ENCODE results near the gene PALM3.

PALM3 gene

GRCh38 chr19:14088634-14089411 is 26.9 kb upstream of the PALM3 start:
- no peak for DNase-seq

- DNase-seq = no peak
Observed at GRCh38 chr19:14086098-14086497, 24.2 kb upstream of the PALM3 start.

GRCh38 chr19:14085309-14085995 is 23.6 kb upstream of the PALM3 start, which contains the start of gene C19orf67:
C19orf67 (minus strand) TSS chr19:14085783; CDS start chr19:14085627, 156 bp downstream.
- DNase-seq = no peak

- no peak for DNase-seq
Observed at GRCh38 chr19:14082675-14082960, 20.7 kb upstream of the PALM3 start.

GRCh38 chr19:14081797-14082674 is 20.2 kb upstream of the PALM3 start:
- DNase-seq = peak; percentile 38 to 46

- DNase-seq = peak; percentile 99
Observed at GRCh38 chr19:14080887-14081796, 19.3 kb upstream of the PALM3 start.

- DNase-seq = no peak
Observed at GRCh38 chr19:14078411-14078810, 16.5 kb upstream of the PALM3 start.

- peak; percentile 59 to 66 for DNase-seq
Observed at GRCh38 chr19:14073925-14074838, 12.3 kb upstream of the PALM3 start.

- DNase-seq = peak; percentile 75 to 77
Observed at GRCh38 chr19:14073261-14073924, 11.5 kb upstream of the PALM3 start.

GRCh38 chr19:14072535-14073260 is 10.8 kb upstream of the PALM3 start, which contains the start of gene MISP3:
MISP3 (plus strand) TSS chr19:14072786; CDS start chr19:14073310, 524 bp downstream.
- peak; percentile 66 to 72 for DNase-seq

GRCh38 chr19:14070268-14071050 is 8.6 kb upstream of the PALM3 start:
- DNase-seq = no peak

- DNase-seq = no peak
Observed at GRCh38 chr19:14066134-14066533, 4.3 kb upstream of the PALM3 start.

- no peak for DNase-seq
Observed at GRCh38 chr19:14063105-14063504, 1.2 kb upstream of the PALM3 start.

GRCh38 chr19:14062558-14062855 is 631 bp upstream of the PALM3 start:
- DNase-seq = no peak

GRCh38 chr19:14061081-14061749 is 661 bp downstream of the PALM3 start:
- DNase-seq = no peak

GRCh38 chr19:14059652-14060155 is 2.2 kb downstream of the PALM3 start:
- DNase-seq = no peak

GRCh38 chr19:14059093-14059480 is 2.8 kb downstream of the PALM3 start:
- peak; percentile 54 to 66 for DNase-seq
